ENCODE results near the gene LLPH.

- TF ChIP-seq POLR2AphosphoS5 (IDR thresholded peaks at IDR 0.05) (no peak), POLR2A (IDR thresholded peaks at IDR 0.05; ENCODE audit: low read depth) (no peak), CTCF (IDR thresholded peaks at IDR 0.05) (no peak)
Observed at GRCh38 chr12:66142826-66143225, 12.3 kb upstream of the LLPH start.
